HL-60/S4 treated with retinoic acid at 250 ng/mL for 4 days and 3 days (cell line): ENCODE data around the gene TRAPPC3L.
"Not testable (repeated sequence)": the region's sequence is repeated elsewhere in the genome, so short reads cannot be mapped to it uniquely, and the experiment has no call there.

Source experiments
- in situ Hi-C: fragments of 300-500 bp; cut with MboI; formaldehyde crosslinking; loops from 2 replicates; pipeline ENCODE4 v1.7.0; 2022; ENCODE audit warnings: low sequenced_read_pairs

TRAPPC3L gene

GRCh38 chr6:116518621-116519368, 26.7 kb downstream of the TRAPPC3L start:
- in situ Hi-C loops = no loop called here

- in situ Hi-C loops = no loop called here
Observed at GRCh38 chr6:116515141-116515540, 30.3 kb downstream of the TRAPPC3L start.

DNA sequence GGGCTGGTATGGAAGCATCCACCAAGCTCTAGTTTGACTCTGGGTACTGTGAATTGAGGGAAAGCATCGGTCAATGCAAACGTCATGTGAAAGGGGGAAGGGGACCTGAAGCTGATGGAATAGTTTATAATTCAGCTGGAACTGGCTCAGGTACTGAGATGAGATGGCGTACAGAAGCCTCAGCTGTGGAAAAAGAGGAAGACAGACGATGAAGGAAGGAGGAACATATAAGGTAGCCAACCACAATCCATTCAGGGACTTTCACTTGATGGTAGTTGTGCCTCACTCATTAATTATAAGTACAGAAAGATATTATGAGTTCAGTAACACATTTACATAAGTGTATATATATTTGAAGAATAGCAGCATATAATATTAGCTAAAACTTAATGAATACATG, 31.4 kb downstream of the TRAPPC3L start:
- in situ Hi-C loops = no loop called here

DNA sequence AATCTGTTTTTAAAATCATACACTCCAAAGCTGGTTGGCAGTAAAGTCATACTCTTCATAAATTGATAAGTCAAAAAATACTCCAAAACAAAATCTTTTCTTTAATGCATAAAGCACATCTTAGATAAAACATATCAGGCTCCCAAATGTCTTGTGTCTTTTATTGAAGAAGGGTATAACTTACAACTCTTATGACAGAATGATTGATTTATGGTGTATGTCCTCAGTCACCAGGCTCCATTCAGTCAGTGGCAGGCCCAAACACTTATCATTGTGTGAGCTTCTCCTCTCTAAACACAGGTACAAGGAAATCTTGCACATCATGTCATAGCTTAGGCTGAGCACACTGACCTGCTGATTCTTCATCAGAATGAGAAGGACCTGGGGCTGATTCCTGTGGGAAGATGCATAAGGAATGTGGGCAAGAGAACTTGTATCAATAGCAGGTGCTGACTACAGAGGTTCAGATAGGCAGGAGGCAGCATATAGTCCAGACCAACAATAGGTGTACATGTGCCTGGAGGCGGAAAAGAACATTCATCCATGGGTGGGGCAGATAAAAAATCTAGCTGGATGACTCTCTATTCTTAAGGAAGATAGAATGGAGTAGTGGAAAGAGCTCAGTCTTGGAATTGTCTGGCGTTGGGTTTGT, 32.1 kb downstream of the TRAPPC3L start:
- in situ Hi-C loops = no loop called here

- in situ Hi-C loops = no loop called here
Observed at GRCh38 chr6:116512734-116513133, 32.8 kb downstream of the TRAPPC3L start.

GRCh38 chr6:116512111-116512559, 33.3 kb downstream of the TRAPPC3L start:
- in situ Hi-C loops = no loop called here

DNA sequence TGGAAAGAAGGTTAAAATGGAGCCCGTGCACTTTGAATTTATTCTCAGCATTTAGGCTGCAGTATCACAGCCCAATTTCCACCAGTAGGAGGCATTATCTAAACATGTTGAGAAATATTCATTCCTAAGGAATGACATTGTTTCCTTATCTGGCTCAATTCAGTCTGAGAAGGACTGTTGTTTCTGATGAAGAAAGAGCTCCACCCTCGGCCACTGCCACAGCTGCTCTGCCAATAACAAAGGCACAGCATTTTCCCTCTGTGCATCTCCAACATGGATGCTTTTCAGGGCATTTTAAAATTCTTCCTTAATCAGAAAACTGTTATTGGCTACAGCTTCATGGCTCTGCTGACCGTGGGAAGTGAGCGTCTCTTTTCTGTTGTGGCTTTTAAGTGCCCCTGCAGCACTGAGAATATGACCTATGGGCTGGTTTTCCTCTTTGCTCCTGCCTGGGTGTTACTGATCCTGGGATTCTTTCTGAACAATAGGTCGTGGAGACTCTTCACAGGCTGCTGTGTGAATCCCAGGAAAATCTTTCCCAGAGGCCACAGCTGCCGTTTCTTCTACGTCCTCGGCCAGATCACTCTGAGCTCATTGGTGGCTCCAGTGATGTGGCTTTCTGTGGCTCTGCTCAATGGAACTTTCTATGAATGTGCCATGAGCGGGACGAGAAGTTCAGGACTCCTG, 33.9 kb downstream of the TRAPPC3L start, which contains the start of gene CALHM5:
CALHM5 (plus strand) TSS at position 216 of the 687 bp plus-strand sequence; CDS start at position 274, 58 bp downstream.
- in situ Hi-C loops = no loop called here

GRCh38 chr6:116508527-116508926, 37.0 kb downstream of the TRAPPC3L start:
- in situ Hi-C loops = no loop called here

DNA sequence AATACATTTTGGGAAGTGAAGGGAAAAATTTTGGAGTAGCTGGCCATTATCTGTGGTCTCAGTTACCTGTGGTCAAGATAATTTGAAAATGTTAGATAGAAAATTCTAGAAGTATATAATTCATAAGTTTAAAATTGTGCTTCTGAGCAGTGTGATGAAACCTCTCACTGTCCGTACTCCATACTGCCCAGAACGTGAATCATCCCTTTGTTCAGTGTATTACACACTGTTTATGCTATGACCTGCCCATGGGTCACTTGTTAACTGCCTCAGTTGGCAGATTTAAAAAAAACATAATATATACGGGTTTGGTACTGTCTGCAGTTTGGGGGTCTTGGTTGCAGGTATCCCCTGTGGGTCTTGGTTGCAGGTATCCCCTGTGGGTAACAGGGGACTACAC, 38.2 kb downstream of the TRAPPC3L start:
- in situ Hi-C loops = no loop called here

- in situ Hi-C loops = no loop called here
Observed at GRCh38 chr6:116500969-116501433, 44.5 kb downstream of the TRAPPC3L start.

- in situ Hi-C loops = no loop called here
Observed at GRCh38 chr6:116497113-116497676, 48.3 kb downstream of the TRAPPC3L start.

GRCh38 chr6:116495161-116495560, 50.3 kb downstream of the TRAPPC3L start:
- in situ Hi-C loops = not testable (repeated sequence)

DNA sequence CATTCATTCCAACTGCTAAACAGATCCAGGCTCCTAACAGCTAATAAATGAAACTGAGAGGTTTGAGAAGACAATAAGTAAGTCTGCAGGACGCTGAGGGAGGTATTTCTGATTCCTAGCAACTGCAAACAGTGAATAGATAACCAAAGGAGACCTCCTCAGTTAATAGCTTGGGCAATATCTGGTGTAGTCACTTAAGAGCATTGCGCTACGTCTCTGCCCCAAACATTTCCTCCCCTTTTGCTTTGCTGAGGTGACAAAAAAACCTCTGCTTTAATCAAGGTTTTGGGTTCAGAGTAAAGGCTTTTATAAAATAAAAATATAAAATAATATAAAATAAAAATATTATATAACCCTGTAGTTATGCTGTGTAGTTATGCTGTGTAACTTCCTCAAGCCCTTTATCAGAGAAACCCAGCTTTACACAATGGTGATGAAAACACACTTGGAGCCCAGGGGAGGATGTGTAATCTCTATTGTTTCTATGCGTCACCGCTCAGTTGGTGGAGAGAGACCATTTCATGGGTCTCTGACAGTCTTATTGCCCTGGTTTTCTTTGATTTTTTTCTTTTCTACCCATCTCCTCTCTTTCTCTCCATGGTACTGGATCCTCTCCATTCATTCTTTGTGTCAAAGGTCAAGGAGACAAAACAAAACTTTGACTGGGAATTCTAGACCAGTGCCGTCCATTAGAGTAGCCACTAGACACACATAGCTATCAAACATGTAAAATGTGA, 53.0 kb downstream of the TRAPPC3L start:
- in situ Hi-C loops = no loop called here

- in situ Hi-C loops = no loop called here
Observed at GRCh38 chr6:116491610-116492330, 53.7 kb downstream of the TRAPPC3L start.

DNA sequence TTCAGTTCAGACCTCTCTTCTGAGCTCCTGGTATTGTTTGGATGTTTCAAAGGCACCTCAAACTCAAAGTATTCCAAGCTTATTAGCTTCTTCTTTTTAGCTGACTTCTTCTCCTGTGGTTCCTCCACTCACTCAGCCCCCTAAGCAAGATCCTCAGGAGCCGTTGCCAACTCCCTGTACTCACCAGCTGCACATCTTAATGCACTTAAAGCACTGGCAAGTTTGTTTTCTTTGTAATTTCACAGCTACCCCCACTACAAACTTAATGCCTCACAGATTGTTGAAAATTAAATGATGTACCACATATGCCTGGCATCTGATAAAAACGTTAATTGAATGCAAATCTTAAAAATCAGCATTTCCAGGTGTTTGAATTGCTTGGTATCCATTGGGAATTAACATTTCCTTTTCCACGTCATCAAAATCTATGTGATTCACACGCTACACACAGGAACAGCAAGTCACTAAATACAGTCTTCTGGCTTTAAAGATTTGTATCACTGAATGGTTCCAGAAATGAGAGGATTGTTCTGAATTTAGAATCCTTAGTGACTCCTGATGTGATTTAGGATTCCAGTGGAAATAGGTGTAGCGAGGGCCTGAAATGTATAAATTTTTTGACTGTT, 59.8 kb downstream of the TRAPPC3L start:
- in situ Hi-C loops = no loop called here

DNA sequence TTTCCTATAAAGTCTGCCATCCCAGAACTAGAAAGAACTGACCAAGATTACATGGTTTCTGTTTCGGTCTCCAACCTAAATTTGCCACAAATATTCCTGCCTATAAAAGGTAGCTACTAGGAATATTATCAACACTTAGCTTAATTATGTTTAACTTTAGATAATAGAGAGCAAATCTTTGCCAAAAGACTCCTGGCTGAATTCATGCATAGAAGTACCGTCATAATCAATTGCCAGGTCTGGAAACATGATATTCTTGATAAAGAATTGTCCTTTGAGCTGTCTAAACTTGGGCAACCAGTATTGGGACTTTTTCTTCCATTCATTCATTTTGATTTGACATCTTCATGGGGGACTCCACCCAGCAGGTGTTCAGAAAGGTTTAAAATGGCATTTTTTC, 61.9 kb downstream of the TRAPPC3L start:
- in situ Hi-C loops = no loop called here

DNA sequence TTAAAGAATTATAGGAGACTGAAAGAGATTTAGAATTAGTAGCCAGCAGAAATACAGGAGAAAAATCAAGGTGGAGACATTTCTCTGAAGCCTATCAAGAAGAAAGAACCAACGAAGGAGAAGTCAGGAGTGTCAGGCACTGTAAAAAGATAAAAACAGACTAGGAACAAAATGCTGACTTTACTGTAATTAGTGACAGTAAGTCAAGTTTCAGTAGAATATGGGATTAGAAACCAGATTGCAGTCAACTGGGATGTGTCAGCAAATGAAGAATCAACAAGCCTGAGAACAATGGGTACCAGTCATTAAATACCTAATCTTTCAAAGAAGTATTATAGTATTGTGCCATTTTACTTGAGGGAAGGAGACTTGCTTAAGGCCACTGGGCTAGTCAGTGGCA, 62.7 kb downstream of the TRAPPC3L start:
- in situ Hi-C loops = no loop called here

GRCh38 chr6:116476002-116476678, 69.3 kb downstream of the TRAPPC3L start:
- in situ Hi-C loops = no loop called here

GRCh38 chr6:116475141-116475540, 70.3 kb downstream of the TRAPPC3L start:
- in situ Hi-C loops = no loop called here
